GM21576 (cell line): ENCODE measurements around the gene MAN1A2.

Experiments used
- ATAC-seq: cut with Tn5 transposase; IDR thresholded peaks from one replicate; pipeline ENCODE4 v1.9.1; 2021; ENCODE audit warnings: mild to moderate bottlenecking, moderate library complexity; ENCODE audit not compliant: unreplicated experiment

MAN1A2 gene

DNA sequence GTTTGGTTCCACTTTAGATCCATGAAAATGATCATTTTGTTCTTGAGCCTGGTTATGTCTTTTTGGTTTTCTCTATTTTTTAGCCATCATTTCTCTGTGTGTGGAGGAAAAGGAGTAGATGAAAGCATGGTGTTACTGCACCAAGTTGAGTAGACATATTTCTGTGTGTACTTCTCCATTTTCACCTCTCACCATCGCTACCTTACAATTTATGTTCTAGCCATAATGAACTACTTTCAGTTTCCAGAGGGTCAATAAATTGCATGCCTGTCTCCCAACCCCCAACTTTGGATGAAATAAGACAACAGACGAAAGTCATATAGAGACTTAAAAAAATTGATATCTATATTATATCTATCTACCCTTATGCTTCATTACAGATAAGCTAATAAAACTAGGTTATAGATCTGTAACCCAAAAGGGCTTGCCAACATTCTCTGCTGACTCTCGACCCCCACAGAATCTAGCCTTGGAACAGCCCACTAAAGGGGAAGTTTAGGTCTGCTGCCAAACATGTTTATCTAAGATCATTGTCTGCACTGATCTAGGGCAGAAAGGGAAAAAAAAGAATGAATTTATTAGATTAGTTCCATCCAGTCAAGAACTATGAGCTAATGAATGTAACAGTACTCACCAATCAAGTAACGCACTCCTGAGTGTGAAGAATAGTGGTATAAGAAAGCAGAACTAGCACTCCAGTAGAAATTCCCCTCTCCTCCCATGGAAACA is 7.5 kb upstream of the MAN1A2 start:
- no peak for ATAC-seq

- ATAC-seq = no peak
Observed at GRCh38 chr1:117362986-117363385, 4.3 kb upstream of the MAN1A2 start.

- no peak for ATAC-seq
Observed at GRCh38 chr1:117363571-117364048, 3.6 kb upstream of the MAN1A2 start.

- ATAC-seq = no peak
Observed at GRCh38 chr1:117364240-117364639, 3.0 kb upstream of the MAN1A2 start.

GRCh38 chr1:117365350-117366176 is 1.7 kb upstream of the MAN1A2 start:
- no peak for ATAC-seq

DNA sequence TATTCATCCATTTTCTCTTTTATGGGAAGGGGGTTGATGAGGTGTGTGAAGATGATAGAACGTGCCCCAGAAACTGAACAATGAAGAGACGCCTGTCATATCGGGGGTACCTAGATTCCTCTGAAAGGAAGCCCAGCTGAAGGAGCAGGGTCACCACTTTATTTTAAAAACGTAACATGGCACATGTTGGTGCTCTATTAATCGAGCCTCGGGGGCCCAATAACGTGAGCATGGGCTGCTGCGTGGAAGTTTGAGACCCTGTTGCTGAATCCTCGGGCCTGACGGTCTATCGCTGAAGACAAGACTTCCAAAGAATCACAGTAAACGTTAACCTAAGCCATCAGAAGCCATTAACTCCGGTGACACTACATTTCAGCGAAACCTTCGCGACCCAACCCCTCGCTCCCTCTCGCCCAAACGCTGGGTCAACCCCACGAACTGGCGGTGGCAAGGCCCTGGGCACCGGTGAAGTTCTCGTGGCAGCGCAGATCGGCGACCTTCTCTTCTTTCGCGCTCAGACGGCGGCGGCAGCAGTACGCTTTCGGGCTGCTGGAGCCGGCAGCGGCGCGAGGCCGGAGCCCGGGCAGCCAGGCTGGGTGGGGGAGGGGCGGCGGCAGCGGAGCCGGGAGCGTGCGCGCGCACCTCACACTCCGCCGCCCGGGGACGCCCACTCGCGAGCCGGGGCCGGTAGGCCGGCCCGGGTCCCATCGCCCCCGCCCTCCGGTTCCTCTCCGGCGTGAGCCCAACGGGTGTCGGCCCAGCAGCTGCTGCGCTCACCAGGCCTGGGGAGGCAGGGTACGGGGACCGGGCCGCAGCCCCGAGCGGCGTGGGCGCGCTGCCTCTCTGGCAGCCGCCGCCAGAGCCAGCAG is 838 bp upstream of the MAN1A2 start:
- peak; percentile 29 for ATAC-seq

DNA sequence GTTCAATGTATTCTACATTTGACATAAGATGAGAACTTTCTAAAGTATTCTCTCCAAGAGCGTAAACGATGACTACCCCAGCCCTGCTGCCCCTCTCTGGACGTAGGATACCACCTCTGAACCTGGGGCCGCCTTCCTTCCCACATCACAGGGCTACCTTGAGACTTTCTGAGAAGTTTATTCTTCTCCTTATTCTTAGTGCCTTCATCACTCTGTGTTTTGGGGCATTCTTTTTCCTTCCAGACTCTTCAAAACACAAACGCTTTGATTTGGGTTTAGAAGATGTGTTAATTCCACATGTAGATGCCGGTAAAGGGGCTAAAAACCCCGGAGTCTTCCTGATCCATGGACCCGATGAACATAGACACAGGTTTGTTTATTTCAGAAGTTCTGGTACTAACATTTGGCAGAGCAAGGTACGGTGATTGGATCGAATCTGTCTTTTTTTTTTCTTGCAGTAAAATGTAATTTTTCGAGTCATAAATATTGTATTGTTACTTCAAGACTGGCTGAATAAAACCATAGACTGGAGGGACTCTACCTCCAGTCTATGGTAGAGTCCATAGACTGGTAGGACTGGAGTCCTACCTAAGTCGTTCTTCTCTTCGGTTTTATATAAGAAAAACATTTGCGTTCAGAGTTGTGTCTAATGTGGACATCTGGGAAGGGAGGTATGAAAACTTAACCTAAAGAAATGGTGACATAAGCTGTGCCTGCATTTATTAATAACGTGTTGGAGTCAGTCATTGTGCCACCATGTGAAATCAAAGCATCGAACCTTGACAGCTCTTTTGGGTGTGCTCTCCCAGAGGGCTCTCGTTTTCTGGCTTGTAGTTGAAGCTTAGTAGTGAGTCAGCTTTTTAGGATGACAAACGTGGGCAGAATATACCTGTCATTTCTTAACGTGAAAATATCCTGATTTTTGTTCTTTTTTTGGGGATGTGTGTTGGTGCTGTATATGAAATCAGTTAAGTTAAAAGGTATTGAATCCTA is 1.2 kb downstream of the MAN1A2 start:
- ATAC-seq = peak; percentile 26

DNA sequence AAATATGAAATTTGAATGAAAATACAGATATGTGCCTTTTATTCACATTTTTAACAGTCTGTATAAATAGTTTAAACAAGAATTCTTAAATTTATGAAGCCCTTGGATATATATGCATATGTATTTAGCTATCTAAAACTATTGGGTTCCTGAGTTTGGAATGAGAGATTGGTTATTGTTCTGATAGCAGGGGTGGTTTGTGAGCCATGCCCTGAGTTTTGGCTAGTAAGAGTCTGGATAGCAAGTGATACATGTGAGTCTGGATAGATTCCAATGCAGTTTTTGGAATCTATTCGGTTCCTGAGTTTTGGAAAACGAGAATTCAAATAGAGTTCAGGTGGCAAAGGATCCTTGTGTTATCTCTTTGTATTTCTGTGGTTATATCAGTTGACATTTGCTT is 2.8 kb downstream of the MAN1A2 start:
- ATAC-seq = no peak

DNA sequence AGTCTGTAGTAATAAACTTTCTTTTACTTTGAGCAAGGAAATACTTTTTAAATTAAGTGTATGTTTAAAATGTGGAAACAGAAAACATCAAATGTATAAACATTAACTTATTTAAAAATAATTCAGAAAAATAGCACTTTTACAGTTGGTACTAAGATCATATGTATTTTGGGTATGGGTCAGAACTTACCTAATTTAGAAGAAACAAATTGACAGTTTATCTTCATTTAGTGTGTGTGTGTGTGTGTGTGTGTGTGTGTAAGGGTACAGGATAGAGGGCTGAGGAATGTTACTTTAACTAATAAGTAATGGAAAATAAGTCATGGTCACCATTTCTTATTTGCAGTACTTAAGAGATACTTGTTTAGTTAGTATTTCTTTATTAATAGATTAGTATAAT is 3.3 kb downstream of the MAN1A2 start:
- ATAC-seq = no peak

DNA sequence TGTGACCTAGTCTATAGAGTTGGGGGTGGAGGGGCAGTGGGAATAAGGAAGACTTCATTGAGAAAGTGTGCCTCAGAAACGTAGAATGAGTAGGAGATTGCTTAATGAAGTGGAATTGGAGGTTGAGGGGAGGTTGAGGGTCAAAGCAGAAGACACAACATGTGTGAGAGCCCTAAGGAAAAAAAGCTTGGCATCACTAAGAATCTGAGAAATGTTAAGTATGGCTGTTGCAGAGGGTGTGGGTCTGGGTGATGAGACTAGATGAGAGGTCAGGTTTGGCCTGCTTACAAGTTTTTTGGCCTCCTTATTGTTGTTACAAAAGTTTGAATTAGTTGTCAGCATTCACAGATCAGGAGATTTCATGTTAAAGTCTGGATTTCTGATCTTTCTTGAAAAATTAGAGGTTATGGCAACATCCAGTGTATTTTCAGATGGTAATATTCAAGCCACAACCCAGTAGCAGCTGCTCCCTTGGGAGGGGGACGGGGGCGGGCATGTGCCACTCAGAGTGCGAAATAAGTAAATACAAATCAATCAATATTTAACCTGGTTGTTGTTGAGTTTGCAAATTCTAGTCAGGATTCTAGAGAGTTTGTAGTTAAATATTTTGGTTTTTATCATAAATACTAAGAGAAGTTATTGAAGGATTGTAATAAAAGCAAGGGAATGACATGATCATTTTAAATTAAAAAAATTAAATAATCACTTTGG is 4.3 kb downstream of the MAN1A2 start:
- no peak for ATAC-seq

DNA sequence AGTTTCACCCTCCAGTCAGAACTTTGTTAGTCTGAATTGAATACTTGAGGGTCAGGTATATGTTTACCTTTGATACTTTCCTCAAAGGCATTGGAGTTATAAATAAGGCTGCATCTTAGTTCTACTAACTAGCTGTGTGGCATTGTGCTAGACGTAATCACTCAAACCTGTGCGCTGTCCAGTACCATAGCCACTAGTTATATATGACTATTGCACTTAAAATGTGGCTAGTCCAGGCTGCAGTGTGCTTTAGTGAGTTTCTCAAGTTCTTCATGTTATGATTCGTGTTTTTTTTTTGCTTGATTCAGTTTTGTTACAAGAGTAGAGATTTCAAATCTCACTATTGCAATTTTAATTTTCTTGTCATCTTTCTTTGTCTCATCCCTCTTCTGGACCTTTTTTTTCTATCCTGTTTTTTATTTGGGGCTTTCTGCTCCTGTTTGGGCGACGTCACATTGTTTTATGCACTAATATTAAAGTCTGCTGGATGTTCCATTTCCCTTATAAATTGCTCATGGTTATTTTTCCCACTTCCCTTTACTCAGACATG is 5.7 kb downstream of the MAN1A2 start:
- ATAC-seq = no peak

- no peak for ATAC-seq
Observed at GRCh38 chr1:117373932-117374331, 6.7 kb downstream of the MAN1A2 start.

DNA sequence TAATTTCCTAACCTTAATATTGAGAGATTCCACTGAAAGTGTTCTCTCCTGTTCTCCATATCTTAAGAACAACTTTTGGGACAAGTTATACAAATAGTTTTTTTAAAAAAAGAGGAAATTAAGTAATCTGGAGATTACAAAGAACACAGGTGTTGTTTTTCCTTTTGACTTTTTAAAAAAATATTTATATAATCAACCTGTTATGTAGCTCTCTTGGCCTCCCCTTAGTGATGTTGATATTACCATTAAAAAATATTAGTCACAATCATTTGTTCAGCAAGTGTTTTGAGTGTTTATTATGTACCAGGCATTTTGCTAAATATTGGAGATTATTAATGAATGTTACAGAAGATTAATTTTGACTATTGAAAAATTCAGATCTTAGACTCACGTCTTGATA is 8.1 kb downstream of the MAN1A2 start:
- ATAC-seq = no peak

DNA sequence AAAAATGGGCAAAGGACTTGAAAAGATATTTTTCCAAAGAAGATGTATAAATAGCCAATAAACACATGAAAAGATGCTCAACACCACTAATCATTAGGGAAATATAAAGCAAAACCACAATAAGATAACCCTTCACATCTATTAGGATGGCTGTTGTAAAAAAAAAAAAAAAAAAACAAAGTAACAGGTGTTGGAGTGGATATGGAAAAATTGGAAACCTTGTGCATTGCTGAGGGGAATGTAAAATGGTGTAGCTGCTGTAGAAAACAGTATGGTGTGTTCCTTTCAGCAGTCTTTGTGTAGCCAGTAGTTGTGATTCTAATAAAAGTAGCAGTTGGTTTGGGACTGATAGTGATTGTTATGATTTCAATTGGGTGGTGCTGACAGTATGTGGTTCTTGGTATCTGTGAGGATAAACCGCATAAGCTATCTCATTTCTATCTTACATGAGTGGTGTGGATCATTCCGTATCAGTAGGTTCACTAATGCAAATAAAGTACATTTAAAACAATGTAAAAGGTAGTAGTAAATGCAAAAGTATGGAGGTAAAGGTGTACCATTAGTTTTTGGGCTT is 19.9 kb downstream of the MAN1A2 start:
- ATAC-seq = no peak

DNA sequence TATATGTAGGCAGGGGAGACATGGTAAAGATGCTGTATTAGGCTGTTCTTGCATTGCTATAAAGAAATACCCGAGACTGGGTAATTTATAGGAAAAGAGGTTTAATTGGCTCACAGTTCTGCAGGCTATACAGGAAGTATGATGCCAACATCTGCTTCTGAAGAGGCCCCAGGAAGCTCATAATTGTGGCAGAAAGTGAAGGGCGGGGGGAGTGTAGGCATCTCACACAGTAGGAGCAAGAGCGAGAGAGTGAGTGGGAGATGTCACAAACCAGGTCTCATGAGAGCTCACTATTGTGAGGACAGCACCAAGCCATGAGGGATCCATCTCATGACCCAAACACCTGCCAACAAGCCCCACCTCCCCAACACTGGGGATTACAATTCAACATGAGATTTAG is 21.1 kb downstream of the MAN1A2 start:
- ATAC-seq = no peak

- no peak for ATAC-seq
Observed at GRCh38 chr1:117389284-117389683, 22.0 kb downstream of the MAN1A2 start.

DNA sequence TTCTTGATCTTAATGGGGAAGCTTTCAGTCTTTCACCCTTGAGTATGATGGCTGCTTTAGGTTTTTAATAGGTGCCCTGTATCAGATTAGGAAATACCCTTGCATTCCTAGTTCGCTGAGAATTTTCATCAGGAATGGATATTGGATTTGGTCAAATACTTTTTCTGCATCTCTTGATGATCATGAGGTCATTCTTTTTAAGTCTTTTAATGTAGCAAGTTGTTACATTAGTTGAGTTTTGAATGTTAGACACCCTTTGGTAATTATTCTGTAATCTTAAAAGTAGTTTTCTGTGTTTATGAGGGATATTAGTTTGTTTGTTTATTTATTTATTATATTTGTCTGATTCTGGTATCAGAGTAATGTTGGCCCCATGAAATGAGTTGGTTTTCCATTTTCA is 22.5 kb downstream of the MAN1A2 start:
- ATAC-seq = no peak

DNA sequence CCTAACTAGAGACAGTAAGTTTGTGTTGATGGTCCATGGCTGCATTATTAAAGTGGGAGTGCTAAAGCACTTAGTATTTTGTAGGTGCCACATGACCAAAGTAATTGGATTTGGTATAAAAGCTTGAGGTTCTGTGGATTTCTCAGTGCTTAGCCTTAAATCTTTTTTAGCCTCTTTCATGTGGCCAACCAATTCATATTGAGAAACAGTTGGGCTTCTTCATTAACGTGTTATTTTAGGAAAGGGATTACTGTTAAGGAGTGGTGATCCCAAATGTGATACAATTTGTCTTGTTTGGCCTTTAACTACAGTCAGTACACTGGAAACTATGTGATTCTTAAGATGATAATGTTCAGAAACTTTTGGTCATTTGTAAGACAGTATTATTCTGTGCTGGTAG is 25.5 kb downstream of the MAN1A2 start:
- no peak for ATAC-seq

GRCh38 chr1:117396074-117396473 is 28.8 kb downstream of the MAN1A2 start:
- ATAC-seq = no peak
